Left renal pelvis (tissue), 4 donors: ENCODE results near the gene BSN. TPM values are rescaled to one million over a fixed set of nuclear protein-coding genes. Genes with fewer than 3 reads are reported as not detected.

Experiments used
- DNase-seq, 4 donors: peaks; one replicate each; pipeline ENCODE4 v3.0.0-alpha.2; 2013; ENCODE audit warnings: low read depth in 4 of 4, low spot score in 3 of 4
- polyA plus RNA-seq, 4 donors: library from polyadenylated mRNA; unstranded; fragments of 120-200 nt; gene quantifications; one replicate each; pipeline ENCODE4 v1.2.1, GENCODE V29; 2013; ENCODE audit not compliant: insufficient read length in 4 of 4

Gene BSN
- polyA plus RNA-seq, 4 donors = 0.82 to 1.6 (median 1.1) TPM

DNA sequence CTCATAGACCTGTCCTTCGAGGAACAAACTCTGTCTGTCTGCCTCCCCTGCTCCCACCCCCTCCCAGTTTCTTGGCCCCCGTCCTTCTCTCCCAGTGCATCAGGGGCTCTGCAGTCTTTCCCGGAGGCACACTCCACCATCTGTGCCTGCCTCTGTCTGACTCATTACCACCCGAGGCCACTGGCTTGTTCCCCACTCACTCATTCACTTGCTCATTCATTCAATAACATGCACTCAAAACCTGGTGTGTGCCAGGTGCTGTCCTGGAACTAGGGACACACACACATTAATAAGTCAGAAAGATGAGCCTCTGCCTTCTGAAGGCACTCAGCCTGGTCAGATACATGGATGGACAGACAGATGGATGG is 152.8 kb downstream of the BSN start:
- no peak for DNase-seq

DNA sequence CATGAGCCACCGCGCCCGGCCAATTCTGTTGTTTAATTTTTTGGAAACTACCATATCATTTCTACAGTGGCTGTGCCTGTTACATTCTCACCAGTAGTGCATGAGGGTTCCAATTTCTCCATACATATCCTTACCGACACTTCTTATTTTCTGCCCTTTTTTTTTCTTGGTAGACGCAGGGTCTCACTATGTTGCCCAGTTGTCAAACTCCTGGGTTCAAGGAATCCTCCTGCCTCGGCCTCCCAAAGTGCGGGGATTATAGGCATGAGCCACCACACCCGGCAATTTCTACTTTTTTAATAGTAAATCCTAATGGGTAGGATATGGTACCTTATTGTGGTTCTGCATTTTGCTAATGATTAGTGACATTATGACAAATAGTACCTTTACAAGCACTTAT is 155.6 kb downstream of the BSN start:
- no peak for DNase-seq

DNA sequence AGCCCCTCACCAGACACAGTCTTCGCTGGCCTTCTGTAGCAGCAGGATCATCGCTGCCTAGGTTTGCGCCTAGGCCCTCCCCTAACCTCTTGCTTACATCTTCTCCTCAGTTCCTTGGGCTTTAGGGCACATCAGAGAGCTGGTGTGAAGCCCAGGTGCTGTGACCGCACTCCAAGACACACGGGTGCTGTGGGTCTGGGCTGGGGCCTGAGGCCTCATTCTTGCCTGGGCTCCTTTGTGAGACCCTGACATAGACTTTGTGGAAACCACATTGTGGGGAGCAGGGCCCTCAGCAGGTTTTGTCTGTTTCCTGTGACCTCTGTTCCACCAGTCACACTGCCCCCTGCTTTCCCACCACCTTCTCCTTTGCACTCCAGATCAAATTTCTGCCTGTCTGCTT is 157.2 kb downstream of the BSN start:
- no peak for DNase-seq

DNA sequence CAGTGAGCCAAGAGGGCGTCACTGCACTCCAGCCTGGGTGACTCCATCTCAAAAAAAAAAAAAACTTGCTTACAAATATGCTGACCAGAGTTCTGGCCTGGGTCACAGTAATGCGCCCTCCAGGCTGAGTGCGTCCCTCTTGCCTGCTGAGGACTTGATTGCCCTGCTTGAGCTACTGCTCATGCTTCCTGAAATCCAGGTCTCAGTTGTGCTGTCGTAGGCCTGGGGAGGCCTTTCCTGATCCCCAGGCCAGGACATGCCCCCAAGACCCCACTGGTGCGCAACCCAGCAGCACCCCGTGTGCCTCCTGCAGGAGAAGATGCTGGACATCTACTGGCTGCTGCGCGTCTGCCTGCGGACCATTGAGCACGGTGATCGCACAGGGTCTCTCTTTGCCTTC is 157.9 kb downstream of the BSN start:
- DNase-seq = no peak

DNA sequence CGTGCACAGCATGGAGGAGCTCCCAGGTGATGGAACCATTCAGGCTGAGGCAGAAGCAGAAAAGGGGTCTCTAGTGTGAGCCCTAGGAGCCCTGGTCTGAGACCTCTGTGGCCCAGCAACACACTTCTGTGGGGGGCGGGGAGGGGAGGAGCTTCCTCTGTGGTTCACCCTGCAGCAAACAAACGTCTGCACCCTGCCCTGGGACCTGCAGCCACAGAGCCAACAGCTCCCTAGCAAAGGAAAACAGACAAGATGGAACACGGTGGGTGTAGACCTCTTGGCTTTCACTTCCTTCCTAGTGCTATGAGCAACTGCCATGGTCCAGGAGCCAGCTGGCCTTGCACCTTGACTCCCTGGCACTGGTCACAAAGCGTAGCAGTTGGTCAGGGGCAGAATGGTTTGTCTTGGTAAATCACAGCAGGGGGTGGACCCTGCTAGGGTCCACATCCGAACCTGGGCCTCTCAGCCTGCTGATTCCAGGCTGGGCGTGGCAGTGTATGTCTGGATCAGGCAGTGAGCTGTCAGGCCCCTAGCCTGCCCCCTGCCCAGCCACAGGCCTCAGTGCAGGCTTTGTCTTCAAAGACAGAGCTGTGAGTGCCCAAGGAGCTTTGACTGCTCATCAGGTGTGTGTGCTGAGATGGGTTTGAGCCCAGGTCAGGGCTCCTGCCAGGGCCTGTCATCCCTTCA is 158.5 kb downstream of the BSN start:
- no peak for DNase-seq

DNA sequence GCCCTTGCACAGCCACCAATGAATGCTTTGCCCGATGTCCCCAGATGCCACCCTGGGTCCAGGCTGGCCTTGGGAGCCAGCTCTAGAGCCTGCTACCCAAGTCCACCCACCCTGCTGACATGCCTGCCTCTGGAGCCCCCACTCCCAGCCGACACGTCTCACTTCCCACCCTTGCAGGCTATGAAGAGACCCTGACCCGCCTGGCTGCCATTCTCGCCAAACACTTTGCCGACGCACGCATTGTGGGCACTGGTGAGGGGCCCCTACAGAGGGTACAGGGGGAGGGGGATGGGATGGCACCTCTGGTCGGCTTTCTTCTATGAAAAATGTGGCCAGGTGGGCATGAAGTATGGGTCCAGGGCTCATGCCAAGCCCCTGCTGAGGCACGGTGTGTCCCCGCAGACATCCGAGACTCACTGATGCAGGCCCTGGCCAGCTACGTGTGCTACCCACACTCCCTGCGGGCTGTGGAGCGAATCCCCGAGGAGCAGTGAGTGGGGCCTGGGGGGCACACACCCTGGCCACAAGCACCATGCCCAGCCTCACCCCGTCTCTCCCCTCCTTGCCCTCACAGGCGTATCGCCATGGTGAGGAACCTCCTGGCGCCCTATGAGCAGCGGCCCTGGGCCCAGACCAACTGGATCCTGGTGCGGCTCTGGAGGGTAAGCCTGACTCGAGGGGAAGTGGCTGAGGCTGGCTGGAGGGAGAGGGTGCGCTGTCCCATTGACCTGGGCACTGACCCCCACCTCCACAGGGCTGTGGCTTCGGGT is 159.2 kb downstream of the BSN start:
- no peak for DNase-seq

DNA sequence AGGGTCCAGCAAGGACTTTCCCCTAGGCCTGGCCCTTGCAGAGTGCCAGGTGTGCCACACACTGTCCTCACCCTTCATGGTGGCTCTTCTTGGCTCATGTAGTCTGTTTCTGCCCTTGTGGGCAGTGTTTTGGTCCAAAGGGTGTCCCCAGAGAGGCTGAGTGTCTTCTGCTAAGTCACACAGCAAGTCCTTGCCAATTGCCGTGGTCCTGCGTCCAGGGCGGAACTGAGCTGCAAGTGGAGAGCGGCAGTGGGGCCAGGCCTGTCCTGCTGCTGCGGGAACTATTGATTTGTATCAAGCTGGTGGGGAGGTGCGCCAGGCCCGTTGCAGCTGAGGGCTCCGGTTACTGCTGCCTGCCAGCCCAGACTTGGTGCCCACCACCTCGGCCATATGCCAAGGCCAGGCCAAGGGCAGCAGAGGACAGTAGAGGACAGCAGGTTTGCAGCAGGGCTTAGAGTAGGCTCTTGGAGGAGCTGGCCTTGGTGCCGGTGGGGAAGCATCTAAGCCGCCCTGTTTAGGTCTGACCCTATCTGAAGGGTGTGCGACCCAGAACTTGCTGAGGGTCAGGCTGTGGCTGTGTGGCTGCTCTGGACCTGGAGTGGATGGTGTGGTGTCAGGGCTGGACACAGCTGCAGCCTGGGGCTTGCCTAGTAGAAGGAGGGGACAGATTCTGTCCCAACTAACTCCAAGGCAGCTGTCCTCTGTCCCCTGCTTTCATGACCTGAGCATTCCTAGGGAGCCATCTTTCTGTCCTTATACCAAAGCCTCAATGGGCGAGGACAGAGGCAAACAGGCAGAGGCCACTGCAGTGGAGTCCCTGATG is 160.7 kb downstream of the BSN start:
- DNase-seq = no peak

DNA sequence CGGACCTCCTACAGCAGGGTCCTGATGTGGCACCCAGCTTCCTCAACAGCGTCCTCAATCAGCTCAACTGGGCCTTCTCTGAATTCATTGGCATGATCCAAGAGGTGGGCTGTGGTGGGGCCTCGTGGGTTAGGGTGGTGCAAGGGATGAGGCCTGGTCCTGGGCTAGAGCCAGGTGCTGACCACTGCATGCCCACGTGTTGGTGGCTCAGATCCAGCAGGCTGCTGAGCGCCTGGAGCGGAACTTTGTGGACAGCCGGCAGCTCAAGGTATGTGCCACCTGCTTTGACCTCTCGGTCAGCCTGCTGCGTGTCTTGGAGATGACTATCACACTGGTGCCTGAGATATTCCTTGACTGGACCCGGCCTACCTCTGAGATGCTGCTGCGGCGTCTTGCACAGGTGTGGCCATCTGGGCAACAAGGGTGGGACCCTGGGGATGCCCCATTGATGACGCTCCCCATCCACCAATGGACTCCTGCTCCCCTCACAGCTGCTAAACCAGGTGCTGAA is 161.4 kb downstream of the BSN start:
- no peak for DNase-seq

DNA sequence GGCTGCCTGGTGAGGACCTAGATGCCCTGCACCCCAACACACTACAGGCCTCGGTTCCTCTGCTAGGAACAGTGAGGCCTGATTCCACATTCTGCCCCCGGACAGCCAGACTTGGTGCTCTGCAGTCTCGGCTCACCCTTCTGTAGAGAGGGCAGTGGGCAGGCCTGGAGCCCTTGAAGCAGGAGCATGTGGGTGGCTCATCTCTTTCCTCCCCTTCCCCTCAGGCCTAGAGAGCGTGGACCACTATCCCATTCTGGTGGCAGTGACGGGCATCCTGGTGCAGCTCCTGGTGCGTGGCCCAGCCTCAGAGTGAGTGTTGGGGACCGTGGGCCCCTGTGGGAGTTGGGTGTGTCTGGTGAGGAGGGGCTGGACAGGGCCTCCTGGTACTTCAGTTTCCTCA is 161.9 kb downstream of the BSN start:
- no peak for DNase-seq

DNA sequence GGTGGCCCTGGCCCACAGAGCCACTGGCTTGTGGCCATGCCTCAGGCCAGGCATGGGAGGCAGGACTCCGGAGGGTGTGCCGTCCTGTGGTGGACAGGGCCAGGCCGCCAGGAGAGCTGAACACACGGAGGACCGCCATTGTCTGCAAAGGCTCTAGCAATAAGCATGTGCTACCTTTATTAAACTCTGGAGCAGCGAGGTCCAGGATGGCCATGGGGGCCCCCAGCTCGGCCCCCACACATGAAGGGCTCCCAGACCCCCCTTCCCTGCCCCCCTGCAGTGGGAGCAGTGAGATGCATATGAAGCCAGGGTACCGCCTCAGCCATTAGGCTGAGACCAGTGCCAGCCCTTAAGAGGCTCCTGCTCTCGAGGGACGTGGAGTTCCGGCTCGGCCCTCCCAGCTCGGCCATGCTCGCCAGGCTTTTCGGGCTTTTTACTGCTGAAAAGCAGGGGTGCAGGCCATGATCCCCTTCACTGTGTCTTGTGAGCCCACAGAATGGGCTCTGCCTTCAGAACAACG is 162.5 kb downstream of the BSN start:
- DNase-seq = no peak

DNA sequence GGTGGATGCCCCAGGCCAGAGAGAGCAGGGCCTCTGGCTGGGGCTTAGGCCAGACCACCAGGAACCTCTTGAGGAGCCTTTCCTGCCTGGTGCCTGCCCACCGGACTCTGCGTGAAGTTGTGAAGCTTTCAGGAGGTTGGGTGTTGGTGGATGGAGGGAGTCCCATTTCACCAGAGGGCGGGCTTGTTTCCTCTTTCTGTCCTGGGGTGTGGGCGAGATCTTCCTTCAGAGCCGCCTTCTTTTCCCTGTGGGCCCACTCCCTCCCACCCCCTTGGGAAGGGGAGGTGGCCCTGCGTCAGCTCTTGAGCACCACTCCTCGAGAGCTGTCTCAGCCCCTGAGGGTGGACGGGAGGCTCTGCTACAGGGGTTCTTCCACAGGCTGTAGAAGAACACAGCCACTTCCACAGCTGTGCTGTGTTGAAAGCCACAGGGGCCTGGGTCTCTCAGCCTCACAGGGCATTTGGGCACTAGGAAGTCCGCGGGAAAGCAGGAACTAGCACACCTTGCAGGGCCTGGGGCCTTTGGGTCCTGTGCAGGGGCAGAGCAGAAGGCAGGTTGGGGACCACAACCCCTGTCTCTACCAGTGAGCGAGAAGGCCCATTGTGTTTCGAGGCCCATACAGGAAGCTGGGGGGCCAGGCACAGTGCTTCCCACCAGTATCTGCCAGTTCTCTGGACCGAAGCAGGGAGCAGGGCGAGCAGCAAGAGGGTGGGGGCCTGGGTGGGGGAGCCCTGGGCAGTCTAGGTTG is 163.1 kb downstream of the BSN start:
- DNase-seq = no peak

DNA sequence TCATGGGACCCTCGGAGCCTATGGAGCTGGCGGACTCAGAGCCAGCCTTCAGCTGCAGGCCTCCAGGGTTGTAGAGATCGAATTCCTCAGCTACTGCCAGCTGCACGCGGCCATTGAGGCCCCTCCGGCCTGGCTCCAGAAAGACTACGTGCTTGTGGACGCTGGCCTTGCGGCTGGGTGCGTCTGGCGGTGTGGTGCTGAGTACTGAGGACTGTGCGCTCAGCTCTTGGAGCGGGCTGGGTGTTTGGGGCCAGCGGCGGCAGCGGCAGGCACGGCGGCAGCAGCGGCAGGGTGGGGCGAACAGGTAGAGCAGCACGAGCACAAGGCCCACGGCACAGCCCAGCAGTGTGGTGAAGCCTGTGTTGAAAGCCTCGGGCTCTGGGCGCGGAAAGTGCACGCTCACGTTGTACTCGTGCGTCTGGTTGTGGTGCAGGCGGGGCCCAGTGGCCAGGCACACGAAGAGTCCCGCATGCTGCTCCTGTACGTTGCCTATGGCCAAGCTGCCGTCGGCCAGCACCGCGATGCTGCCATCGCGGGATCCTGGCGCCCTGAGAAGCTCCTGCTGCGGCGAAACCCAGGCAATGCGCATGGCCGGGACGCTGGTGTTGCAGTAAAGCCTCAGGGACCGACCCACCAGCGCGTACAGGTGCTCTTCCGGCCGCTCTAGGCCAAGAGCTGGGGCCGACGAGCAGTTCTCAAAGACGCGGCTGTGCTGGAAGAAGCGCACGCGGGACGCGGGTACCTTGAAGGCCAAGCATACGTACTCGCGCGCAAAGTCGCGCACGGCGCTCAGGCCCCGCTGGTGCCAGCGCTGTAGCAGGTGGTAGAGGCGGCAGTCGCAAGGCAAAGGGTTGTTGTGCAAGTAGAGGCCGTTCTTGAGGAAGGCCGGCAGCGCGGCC is 163.9 kb downstream of the BSN start:
- no peak for DNase-seq

DNA sequence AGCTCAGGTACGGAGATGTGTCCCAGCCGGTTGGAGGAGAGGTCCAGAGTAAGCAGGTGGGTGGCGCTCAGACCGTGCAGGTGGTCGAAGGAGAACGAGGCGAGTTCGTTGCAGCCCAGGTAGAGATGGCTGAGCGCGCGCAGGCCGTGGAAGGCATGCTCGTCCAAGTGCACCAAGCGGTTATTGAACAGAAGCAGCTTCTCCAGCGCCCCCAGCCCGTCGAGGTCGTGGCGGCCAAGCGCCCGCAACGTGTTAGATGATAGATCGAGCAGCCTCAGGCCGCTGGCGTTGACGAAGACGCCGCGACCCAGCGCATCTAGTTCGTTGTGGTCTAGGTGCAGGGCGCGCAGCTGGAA is 164.6 kb downstream of the BSN start:
- DNase-seq = no peak

DNA sequence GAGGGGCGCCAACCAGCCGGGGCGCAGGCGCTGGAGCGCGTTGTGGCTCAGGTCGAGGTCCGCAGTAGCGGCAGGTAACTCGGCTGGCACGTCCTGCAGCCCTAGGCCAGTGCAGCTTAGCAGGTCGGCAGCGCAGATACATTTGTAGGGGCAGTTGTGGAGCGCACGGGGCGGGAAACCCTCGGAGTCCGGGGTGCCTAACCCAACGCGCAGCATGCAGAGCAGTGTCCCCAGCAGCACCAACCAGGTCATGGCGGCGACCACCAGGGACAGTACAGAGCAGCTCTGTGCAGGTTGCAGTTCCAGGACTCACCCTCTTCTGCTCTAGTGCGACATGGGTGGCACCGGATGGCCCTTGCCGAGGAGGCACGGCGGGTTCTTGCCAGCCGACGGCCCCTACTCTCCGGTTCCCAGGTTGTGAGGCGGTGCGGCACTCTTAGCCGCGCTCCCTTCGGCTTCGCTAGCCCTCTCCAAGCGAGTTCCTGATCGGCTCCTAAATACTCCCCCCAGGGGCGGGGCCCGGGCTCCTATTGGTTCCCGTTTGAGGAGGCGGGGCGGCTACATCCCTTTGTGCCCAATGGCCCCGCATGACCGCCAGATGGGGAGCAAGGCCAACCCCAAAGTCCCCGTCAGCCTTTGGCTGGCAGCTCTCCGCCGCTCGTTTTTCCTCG is 165.1 kb downstream of the BSN start, which contains the start of gene AMIGO3:
Gene AMIGO3 (minus strand): TSS at position 471 of the 671 bp plus-strand sequence. CDS start 219 bp downstream, at position 252.
- peak; percentile 69 to 80 (median 78) for DNase-seq

Other genes starting within 250 kb of the BSN start
- gene USP4, start 214.4 kb upstream of the BSN start, polyA plus RNA-seq = 10 to 100 TPM; 50.6 to 74.0 (median 64.2) TPM
- 100 to 1,000 TPM in 3 of 4 donors, 10 to 100 TPM in 1; 89.5 to 175 (median 107) TPM for gene GPX1, start 196.1 kb upstream of the BSN start, polyA plus RNA-seq
- 100 to 1,000 TPM; 514 to 615 (median 583) TPM for gene RHOA, start 142.5 kb upstream of the BSN start, polyA plus RNA-seq
- 10 to 100 TPM; 25.4 to 38.9 (median 32.2) TPM for gene TCTA, start 142.1 kb upstream of the BSN start, polyA plus RNA-seq
- 10 to 100 TPM; 18.8 to 45.9 (median 38.3) TPM for gene AMT, start 132.0 kb upstream of the BSN start, polyA plus RNA-seq
- 10 to 100 TPM; 11.6 to 30.8 (median 25.3) TPM for gene NICN1, start 125.2 kb upstream of the BSN start, polyA plus RNA-seq
- 100 to 1,000 TPM in 3 of 4 donors, 10 to 100 TPM in 1; 74.9 to 114 (median 108) TPM for gene DAG1, start 84.2 kb upstream of the BSN start, polyA plus RNA-seq
- gene APEH, start 119.9 kb downstream of the BSN start, polyA plus RNA-seq = 100 to 1,000 TPM in 3 of 4 donors, 10 to 100 TPM in 1; 76.0 to 158 (median 140) TPM
- 100 to 1,000 TPM in 2 of 4 donors, 10 to 100 TPM in 2; 33.6 to 347 (median 113) TPM for gene MST1, start 135.0 kb downstream of the BSN start, polyA plus RNA-seq
- gene RNF123, start 135.1 kb downstream of the BSN start, polyA plus RNA-seq = 10 to 100 TPM; 31.1 to 38.6 (median 34.9) TPM
- gene AMIGO3, start 165.2 kb downstream of the BSN start, polyA plus RNA-seq = 1 to 10 TPM in 3 of 4 donors, under 1 TPM in 1; 0.83 to 1.7 (median 1.3) TPM
- gene GMPPB, start 169.5 kb downstream of the BSN start, polyA plus RNA-seq = 10 to 100 TPM; 12.8 to 19.4 (median 14.1) TPM
- 10 to 100 TPM; 50.3 to 55.6 (median 51.6) TPM for gene IP6K1, start 232.1 kb downstream of the BSN start, polyA plus RNA-seq
- under 1 TPM in 1 of 4 donors, not detected in 3; 0.12 TPM for gene CDHR4, start 245.4 kb downstream of the BSN start, polyA plus RNA-seq
- 10 to 100 TPM in 3 of 4 donors, 1 to 10 TPM in 1; 8.9 to 16.7 (median 12.2) TPM for gene INKA1, start 248.8 kb downstream of the BSN start, polyA plus RNA-seq